Smooth muscle cell (in vitro differentiated cells): ENCODE results near the gene SLC5A7. TPM values are rescaled to one million over a fixed set of nuclear protein-coding genes. Genes with fewer than 3 reads are reported as not detected.

Source experiments
- DNase-seq: peaks from one replicate; lab custom pipeline; 2025; ENCODE audit not compliant: unreplicated experiment; lab: John Stamatoyannopoulos, UW
- H2AFZ ChIP-seq: fragments of 200-600 bp; sonication (generic); 2 replicates; pipeline ENCODE4 v1.6.0; 2016; ENCODE audit warnings: antibody characterized with exemption, low read depth, mild to moderate bottlenecking
- H3F3A ChIP-seq: fragments of 200-600 bp; sonication (generic); 2 replicates; pipeline ENCODE4 v1.6.0; 2017; ENCODE audit warnings: antibody characterized with exemption, low read depth
- H3K27ac ChIP-seq: fragments of 200-600 bp; sonication (generic); 2 replicates; pipeline ENCODE4 v1.5.1; 2016; ENCODE audit warnings: low read depth, mild to moderate bottlenecking
- H3K27me3 ChIP-seq: fragments of 200-600 bp; sonication (generic); 2 replicates; pipeline ENCODE4 v1.6.1; 2016; ENCODE audit warnings: low read depth, mild to moderate bottlenecking
- H3K36me3 ChIP-seq: fragments of 200-600 bp; sonication (generic); 2 replicates; pipeline ENCODE4 v1.5.1; 2016; ENCODE audit warnings: low read depth
- H3K4me1 ChIP-seq: fragments of 200-600 bp; sonication (generic); 2 replicates; pipeline ENCODE4 v1.5.1; 2016; ENCODE audit warnings: low read depth
- H3K4me2 ChIP-seq: fragments of 200-600 bp; sonication (generic); 2 replicates; pipeline ENCODE4 v1.6.0; 2016; ENCODE audit warnings: mild to moderate bottlenecking
- H3K4me3 ChIP-seq: fragments of 200-600 bp; sonication (generic); 2 replicates; pipeline ENCODE4 v1.5.1; 2016; ENCODE audit warnings: mild to moderate bottlenecking
- H3K79me2 ChIP-seq: fragments of 200-600 bp; sonication (generic); 2 replicates; pipeline ENCODE4 v1.6.0; 2016; ENCODE audit warnings: low read depth, mild to moderate bottlenecking
- H3K9ac ChIP-seq: fragments of 200-600 bp; sonication (generic); 2 replicates; pipeline ENCODE4 v1.6.0; 2016; ENCODE audit warnings: low read depth
- H3K9me3 ChIP-seq: fragments of 200-600 bp; sonication (generic); replicated peaks from 2 replicates; pipeline ENCODE4 v1.5.1; 2016; ENCODE audit warnings: low read depth
- H4K20me1 ChIP-seq: fragments of 200-600 bp; sonication (generic); 2 replicates; pipeline ENCODE4 v1.6.0; 2016; ENCODE audit warnings: low read depth
- CTCF ChIP-seq: fragments of 200-600 bp; sonication (generic); IDR thresholded peaks from 2 replicates; pipeline ENCODE4 v1.5.1; 2017; ENCODE audit warnings: borderline replicate concordance, mild to moderate bottlenecking, antibody characterized with exemption; ENCODE audit not compliant: insufficient read depth, poor library complexity, severe bottlenecking
- WGBS: methylation state at CpG from one replicate; pipeline ENCODE4 v1.1.7; 2016; ENCODE audit warnings: low lambda C conversion rate; 5-methylcytosine and 5-hydroxymethylcytosine counted together
- polyA plus RNA-seq: library from polyadenylated mRNA; unstranded; fragments of >200 nt; fragmentation: Nextera tagmentation; extraction: Ambion mirVana; gene quantifications from 2 replicates; pipeline ENCODE4 v1.2.1, GENCODE V29; 2016
- total RNA-seq: library from RNA; depleted of rRNA; stranded (reverse); fragments of >200 nt; gene quantifications from 2 replicates; pipeline ENCODE4 v1.2.3, GENCODE V29; 2014

Gene SLC5A7
- total and polyA plus RNA-seq, 2 experiments from 2014 or later = 0.13 TPM; not detected in 1

DNA sequence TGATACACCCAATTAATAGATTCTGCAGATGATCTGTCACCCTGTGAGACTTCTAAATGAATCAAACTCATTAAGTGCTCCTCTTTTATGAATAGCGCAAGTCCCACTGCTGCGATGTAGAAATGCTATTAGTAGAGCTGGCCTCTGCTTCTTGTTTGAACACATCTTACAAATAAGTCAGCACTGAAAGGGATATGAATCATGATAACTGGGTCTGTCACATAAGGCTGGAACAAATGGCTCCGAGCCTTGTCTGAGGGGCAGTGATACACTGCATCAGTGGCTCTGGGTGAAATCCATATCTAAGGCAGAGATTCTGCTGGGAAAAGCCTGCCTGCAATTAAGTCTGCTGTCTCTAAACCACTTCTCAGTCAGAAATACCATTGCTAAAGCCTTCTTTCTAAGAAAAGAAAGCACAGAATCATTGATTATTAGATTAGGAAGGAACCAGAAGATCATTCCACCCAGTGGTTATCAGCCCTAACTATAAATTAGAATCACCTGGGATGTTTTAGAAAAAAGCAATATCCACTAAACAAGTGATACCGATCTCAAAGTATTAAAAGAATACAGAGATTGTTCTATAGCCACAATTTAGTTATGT lies 75.2 kb downstream of the SLC5A7 start:
- no peak for TF ChIP-seq CTCF
- no peaks in the 10 kb centered on the region for H3K4me1 ChIP-seq
- no peak overlapping the region for H2AFZ ChIP-seq
- no peak overlapping the region for H3K9ac ChIP-seq
- no peak overlapping the region for H3K4me3 ChIP-seq
- H3F3A ChIP-seq = no peaks in the 10 kb centered on the region
- no peak for DNase-seq
- no peak overlapping the region for H3K4me2 ChIP-seq
- H3K27ac ChIP-seq = no peak overlapping the region
- no peaks in the 10 kb centered on the region for H3K36me3 ChIP-seq
- H3K9me3 ChIP-seq = no peaks in the 10 kb centered on the region
- no peaks in the 10 kb centered on the region for H4K20me1 ChIP-seq
- H3K27me3 ChIP-seq = no peaks in the 10 kb centered on the region
- 84% methylated on average over 4 of the region's 4 CpGs for WGBS
- H3K79me2 ChIP-seq = no peaks in the 10 kb centered on the region

Other genes starting within 250 kb of the SLC5A7 start
- gene RGPD4, start 159.6 kb upstream of the SLC5A7 start, total RNA-seq = 0.04 TPM in 1 of 2 replicates, not detected in the other
- gene RGPD4, start 159.6 kb upstream of the SLC5A7 start, polyA plus RNA-seq = not detected in 2 replicates